NCI-H2171 treated with DMSO at 0.1 percent for 48 hours (cell line): ENCODE results near the gene KCNAB1.

Experiments
- DNase-seq: peaks from one replicate; lab custom pipeline; 2025; lab: John Stamatoyannopoulos, UW

Gene KCNAB1

GRCh38 chr3:156412600-156412999, 292.2 kb downstream of the KCNAB1 start:
- DNase-seq: no peak

- DNase-seq: peak; percentile 51
These were observed 293.0 kb downstream of the KCNAB1 start for GRCh38 chr3:156413293-156413892.

DNA sequence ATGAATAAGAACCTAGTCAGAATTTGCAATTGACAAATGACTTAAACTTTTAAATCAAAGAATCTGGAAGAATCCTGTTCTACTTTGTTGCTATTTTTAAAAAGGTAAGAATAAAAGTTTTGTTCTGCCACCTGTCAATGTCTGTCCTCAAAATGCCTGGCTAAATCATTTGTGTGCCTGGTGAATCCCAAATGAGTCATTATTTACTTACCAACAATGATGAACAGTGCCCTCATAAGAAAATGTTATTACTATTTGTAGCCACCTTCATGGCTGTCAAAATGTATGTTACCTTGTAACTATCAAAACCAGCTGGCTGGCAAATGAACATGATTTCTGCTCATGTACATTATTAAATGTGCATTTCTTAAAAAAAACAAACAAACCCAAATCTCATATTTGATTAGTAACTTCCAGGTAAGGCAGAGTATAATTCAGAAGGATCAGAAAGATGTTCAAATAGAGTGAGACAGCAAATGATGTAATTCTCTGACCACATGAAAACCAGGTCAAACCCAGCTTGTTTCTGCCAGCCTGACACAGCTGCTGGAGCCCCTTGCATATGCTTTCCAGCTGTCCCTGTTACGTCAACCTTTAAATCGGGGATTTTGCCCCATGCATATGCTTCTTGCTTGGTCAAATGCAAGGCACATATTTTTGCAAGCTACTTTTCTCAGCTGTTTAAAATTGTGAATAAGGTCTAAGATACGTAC, 296.6 kb downstream of the KCNAB1 start:
- peak; percentile 21 for DNase-seq

- DNase-seq: no peak
These were observed 297.3 kb downstream of the KCNAB1 start for GRCh38 chr3:156417559-156418132.

DNA sequence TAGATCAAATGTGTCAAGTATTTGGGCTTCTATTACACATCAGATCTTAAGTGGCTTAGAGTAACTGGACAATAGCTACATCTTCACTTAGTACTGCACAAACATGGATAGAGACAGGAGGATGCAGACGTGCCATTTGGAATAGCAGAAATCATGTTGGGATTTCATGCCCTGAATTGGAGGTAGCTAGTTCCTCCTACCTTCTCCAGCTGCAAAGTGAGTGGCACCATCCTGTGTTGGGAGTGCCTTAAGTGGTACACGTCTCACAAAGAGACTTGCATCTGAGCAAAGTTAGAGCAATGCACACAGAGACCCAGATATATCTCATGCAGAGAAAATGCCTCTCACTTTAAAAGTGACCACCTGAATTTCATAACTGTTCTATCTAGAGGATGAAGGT, 298.1 kb downstream of the KCNAB1 start:
- DNase-seq: no peak

DNA sequence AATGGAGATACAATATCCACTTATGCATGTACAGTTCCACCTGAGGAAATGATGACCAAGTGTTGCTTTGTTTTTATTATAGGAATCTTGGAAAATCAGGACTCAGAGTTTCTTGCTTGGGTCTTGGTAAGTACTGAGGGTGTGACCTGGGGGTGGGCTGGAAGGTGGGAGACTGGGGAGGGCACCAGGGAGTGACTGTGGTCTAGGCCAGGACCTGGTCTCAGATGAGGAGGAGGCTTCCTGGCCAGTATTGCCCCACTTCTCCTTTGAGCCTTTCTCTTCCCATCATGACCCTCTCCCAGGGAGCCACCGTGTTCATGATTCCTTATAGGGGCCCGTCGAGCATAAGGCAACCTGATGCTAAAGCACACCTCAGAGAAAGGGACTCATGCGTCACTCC, 301.2 kb downstream of the KCNAB1 start:
- DNase-seq: no peak

DNA sequence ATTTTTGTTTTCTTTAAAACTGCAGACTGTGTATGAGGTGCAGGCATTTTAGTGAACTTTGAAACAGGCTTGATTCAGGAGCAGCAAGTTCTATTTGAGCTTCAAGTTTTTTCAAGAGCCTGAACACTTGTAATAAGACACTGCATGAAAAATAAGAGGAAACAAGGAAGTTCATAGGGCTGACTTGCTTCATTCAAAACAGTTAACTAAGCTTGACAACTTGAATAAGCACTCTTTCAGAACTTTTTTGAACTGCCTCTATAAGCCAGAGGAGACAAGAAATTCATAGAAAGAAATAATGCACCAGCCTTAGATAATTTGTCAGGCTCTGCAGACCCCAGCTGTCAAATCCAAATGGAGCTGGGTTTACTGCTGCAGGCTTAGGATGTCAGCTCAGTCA, 304.4 kb downstream of the KCNAB1 start:
- peak; percentile 54 for DNase-seq

- DNase-seq: peak; percentile 96
These were observed 305.3 kb downstream of the KCNAB1 start for GRCh38 chr3:156425651-156426050.

- no peak for DNase-seq
These were observed 308.7 kb downstream of the KCNAB1 start for GRCh38 chr3:156429125-156429524.

GRCh38 chr3:156431334-156432124, 311.2 kb downstream of the KCNAB1 start:
- no peak for DNase-seq

DNA sequence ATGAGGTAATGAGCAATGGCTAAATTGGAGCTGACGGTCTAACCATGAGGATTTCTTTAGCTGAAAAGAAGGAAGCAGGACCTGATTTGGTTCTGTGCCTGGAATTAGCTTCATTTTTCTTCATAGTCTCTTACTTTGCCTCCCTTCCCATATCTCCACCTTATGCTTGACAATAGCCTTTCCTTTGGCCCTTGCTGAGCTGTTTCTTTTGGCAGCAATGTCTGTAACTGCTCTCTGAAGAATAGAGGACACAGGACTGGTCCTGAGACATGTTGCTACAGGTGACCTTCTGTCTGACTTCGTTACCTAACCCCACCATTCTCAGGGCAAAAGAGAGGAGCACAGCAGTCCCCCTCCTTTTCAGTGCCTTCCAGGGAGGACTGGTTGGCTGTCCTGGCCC, 312.2 kb downstream of the KCNAB1 start:
- DNase-seq: no peak

DNA sequence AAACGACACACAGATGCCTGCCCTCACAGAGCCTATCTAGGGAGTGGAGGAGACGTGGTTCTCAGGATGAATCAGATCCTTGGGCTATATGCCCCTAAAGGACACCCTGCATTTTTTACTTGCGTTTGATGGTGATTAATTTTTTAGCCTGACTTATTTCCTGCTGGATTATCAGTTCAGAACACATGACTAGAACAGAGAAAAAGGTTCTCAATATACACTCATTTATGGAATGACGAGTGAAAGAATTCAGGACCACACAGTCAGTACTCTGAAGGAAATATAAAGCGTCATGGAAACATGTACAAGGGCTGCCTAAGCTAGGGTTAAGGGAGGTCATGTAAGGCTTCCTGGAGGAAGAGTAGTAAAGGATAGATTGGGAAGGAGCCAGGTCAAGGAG, 312.8 kb downstream of the KCNAB1 start:
- DNase-seq: no peak

GRCh38 chr3:156433910-156434309, 313.5 kb downstream of the KCNAB1 start:
- DNase-seq: peak; percentile 54

DNA sequence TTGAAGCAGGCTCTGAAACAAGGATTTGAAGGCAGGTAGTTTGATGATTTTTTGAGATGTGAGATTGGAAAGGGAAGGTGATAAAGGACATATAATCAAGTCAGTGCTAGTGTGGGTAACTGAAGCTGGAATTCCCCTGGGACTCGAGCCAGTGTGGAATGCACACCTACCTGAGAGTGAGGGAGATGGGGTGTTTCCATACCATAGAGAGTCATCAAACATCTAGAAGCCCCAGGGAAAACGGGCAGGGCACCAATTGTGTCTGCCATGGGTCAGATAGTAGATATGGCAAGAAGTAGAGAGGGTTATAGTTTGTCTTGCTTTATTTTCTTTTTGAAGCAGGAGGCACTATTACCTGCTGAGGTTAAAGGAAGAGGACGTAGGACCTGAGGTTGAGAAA, 314.5 kb downstream of the KCNAB1 start:
- DNase-seq: no peak

DNA sequence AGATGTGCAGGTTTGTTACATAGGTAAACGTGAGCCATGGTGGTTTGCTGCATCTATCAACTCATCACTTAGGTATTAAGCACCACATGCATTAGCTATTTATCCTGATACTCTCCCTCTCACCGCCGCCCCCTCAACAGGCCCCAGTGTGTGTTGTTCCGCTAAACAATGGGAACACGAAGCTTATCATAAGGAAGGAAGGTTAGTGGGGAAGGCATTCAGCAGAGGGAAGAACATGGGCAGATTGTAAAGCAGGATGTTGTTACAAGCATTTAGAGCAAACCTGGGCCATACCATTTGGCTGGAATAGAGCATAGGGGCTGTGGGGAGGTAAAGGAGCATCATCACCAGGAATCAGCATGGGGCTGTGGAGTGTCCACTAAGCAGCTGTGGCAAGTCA, 322.7 kb downstream of the KCNAB1 start:
- DNase-seq: no peak

- DNase-seq: no peak
These were observed 325.0 kb downstream of the KCNAB1 start for GRCh38 chr3:156445117-156446090.

GRCh38 chr3:156448300-156448699, 327.9 kb downstream of the KCNAB1 start:
- no peak for DNase-seq

GRCh38 chr3:156449710-156450574, 329.6 kb downstream of the KCNAB1 start:
- DNase-seq: peak; percentile 25

DNA sequence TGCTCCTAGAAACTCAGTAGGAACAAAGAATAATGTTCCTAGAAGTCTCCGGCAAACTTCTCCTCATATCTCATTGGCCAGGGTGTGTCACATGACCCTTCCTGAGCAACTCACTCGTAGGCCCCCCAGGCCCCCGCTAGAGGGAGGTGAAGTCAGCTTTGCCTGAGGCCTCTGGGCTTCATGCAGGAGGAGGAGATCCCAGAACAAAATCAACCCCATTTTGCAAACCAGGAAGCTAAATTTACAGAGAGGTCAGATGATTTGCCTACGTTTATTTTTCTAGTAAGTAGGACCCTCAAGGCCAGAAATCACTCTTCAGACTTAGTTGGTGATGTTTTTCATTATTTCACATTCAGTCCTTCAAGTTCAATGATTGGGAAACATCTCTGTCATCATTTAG, 335.5 kb downstream of the KCNAB1 start:
- no peak for DNase-seq

GRCh38 chr3:156456771-156457224, 336.4 kb downstream of the KCNAB1 start:
- DNase-seq: no peak
